HPDE6-E6E7 (cell line): Measurements from ENCODE around the gene ALOX15.
"Not testable (repeated sequence)": the region's sequence is repeated elsewhere in the genome, so short reads cannot be mapped to it uniquely, and the experiment has no call there.

ENCODE experiments used
- DNase-seq: peaks from one replicate; pipeline ENCODE4 v3.0.0; 2011; ENCODE audit warnings: missing footprints; ENCODE audit errors: extremely low spot score

The ALOX15 gene

DNA sequence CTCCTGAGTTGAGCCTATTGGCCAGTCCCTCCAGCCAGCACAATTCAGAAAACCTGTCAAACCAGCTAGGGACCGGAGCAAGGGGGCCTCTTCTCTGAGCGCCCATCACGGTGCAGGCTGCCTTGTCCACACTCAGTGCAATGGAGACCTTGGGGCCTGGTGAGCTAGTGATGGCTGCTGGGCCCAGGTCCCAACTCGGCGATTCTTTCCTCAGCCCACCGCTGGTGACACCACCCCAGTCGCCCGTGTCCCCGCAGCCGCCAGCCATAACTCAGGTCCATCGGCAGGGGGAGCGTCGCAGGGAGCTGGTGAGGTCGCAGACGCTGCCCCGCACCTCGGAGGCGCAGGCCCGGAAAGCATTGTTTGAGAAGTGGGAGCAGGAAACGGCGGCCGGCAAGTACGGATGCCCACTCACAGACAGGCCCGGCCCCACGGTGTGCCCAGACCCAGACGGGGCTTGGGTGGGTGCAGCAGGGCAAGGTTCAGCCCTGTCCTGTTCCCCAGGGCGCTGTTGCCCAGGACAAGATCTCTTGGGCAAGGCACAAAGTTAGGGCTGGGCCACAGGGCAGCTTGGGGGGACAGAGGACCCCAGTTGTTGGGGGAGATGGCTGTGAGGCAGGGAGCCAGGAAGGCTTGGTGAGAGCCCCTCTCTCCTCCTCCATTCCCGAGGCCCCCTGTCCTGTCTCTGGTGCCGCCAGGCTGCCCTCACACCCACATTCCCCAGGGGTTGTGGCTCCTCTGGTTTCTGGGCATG lies 46.4 kb downstream of the ALOX15 start:
- DNase-seq, result no peak

DNA sequence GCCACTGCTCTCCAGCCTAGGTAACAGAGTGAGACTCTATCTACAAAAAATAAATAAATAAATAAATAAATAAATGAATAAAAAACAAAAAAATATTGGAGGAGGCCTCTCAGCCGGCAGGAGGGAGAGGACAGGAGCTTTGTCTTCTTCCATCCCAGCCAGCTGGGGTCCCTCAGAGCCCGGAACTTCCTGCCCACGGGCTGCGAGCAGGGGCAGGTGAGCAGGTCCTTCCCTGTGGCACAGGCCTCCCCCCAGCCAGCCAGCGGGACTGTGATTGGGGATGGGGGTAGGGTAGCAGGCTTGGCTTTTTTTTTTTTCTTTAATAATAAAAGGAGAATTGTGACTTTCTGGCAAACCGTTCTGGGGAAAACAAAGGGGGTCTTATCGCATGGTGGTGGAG lies 47.1 kb downstream of the ALOX15 start:
- DNase-seq, result no peak

DNA sequence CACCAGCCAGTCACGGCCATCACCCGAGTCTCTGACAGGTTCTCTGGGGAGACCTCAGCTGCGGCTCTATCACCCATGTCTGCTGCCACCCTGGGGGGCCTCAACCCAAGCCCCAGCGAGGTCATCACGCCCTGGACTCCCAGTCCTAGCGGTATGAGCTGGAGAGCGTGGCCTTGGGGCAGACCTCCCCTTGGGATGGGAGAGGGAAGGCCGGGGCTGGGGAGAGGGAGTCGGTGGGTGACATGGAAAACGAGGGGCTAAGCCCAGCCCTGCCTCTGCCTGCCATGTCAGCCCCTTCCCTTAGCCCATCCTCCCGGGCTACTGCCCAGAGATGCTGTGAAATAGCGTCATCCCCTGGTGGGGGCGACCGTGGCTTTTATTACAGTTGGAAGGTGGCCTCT lies 48.5 kb downstream of the ALOX15 start:
- no peak for DNase-seq

DNA sequence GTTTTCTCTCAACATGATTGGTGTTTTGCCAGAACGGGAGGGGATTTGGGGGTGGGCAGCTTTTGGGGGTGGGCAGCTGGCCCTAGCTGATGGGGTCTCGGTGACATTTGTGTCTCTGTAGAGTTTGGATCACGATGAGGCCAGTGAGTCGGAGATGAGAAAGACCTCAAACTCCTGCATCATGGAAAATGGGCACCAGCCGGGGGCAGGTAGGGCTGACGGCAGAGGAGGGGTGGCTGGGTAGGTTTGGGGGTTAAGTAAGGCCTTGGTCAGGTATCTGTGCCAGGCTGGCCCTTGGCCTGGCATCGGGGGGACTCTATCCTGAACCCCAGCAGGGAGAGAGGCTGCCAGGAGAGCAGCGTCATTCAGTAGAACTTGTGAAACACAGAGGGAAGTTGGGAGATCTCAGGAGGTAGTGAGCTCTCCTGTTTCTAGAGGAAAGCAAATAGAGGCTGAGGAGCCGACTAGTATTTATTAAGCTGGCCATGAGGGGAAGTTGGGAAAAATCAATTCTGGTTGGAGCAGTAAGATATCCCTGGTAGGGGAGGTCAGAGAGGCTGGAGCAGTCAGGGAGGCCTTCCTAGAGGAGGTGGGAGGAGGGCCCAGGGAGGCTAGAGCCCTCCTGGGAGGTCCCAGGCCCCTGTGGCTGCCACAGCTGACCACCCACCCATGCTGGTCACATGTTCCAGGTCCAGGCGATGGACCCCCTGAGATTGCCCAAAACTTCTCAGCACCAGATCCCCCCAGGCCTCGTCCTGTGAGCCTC lies 49.1 kb downstream of the ALOX15 start:
- DNase-seq, result no peak

DNA sequence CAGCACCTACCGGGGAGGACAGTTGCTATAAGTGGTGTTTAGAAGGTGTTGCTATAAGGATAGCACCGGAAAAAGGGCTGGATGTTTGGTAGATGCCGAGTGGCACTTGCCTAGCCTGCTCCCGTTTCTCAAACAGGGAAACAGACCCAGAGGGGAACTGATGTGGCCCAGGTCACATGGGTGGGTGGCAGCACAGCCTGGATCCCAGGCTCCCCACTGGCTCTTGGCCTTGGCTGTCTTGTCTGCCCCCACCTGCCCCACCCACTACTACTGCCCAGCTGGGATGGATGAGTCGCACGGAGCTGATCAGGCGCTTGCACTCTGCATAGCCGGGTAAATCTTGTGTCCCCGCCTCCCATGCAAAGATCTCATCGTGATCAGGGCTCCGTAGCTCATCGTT lies 49.9 kb downstream of the ALOX15 start:
- DNase-seq, result no peak

DNA sequence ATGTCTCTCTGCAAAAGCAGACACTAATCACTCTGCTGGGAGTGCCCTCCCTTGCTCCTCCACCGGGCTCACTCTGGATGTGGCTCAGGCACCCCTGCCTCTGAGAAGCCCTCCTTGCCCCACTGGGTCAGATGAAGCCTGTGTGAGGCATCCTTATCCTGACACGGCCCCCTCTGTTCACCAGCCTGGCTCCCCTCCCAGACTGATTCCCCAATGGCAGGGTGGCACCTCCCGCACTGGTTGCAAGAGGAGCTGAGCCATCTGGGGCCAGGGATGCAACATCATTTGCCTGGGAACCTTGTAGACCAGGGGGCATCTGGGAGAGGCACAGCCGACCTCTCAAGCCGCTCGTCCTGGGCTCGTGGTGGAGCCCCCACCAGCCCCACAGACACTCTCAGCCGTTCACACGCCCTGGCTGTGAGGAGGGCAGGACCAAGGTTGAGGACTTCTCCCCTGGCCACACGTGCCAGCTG lies 50.5 kb downstream of the ALOX15 start:
- no peak for DNase-seq

DNA sequence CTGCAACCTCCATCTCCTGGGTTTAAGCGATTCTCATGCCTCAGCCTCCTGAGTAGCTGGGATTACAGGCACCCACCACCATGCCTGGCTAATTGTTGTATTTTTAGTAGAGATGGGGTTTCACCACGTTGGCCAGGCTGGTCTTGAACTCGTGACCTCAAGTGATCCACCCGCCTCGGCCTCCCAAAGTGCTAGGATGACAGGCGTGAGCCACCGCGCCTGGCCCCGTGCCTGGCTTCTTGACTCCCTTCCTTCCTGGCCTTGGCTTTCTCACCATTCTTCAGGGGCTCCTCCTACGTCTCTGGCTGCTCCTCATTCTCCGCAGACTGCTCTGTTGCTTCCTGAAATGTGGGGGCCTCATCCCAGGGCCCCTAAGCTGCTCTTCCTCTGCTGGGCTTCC lies 51.4 kb downstream of the ALOX15 start:
- DNase-seq, result not testable (repeated sequence)

DNA sequence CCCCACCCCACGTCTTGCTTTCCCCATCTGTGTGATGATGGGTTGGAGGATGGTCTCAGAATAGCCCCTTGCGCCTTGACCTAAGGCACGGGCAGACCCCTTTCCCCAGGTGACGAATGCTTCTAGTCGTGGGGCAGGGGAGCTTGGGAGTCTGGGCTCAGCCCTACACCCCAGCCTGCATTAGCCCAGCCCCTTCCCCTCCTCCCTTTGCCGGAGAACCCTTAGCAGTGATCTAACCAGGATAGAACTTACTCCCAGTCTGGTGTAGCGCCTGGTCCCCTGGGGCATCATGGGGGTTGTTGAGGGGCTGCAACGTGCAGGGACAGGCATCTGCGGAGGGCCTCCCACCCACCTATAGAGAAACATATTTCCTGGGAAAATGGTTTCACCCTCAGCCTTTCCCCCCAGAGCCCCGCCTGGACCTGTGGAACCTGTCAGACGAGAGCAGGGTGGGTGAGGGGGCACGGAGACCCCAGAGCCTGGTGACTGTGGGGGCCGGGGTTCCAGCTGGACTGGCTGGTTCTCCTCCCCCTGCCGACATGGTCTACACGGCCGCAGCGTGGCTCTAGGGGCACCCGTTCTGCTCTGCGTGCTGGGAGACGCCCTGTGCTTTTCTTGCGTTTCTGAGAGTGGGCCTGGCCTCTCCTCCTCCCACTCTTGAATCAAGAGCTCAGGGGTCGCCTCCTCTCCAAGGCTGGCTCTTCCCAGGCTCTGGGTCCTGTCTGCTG lies 52.4 kb downstream of the ALOX15 start:
- DNase-seq, result no peak

DNA sequence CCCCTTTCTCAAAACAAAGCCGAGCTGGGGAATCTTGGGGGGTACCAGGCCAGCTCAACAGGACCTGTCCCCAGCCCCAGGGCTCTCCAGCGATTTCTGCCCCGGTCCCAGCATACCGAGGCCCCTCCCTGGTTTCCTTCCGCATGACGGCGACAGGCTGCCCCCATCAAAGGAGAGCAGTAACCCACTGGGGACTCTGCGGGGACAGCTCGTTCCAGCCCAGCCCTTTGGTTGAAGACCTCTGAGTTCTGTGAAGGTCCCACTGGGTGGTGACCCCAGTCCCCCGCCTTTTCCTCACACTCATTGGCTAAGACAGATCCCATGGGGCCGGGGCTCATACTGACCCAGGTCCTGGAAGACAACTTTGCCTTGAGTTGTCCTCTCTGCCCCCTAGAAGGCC lies 53.1 kb downstream of the ALOX15 start:
- DNase-seq, result no peak

DNA sequence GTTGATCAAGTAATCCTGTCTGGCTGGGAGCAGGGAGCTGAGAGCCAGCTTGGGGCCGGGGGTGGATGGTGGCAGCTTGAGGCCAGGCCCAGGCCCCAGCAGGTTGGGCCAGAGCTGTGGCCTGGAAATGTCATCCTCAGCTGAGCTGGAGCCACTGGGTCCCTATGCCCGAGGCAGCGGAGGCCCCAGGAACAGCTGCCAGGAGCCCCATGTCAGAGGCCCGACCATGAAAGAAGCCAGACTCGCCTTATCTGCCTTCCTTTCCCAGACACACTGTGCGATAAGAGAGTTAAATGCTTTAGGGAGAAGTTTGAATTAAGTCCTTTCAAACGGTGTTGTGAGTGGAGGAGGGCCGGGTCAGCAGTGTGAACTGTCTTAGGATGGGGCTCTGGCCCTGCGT lies 53.7 kb downstream of the ALOX15 start:
- no peak for DNase-seq

DNA sequence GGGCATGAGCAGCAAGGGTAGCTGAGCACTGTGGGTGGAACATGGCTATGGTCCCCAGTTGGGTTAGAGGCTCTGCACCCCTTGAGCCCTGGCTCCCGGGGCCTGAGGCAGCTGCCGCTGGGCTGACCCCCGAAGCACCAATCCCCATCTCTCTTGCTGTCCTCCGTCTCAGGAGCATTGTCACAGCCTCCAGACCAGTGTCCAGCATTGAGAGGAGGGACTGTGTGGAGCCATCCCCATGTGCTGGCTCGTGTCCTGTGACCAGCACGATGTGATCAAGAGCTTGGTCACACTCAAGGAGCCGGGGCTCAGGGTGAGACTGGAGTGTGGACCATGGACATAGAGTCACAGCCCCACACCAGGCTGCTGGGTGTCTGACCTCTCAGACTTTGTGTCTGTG lies 54.3 kb downstream of the ALOX15 start:
- no peak for DNase-seq

DNA sequence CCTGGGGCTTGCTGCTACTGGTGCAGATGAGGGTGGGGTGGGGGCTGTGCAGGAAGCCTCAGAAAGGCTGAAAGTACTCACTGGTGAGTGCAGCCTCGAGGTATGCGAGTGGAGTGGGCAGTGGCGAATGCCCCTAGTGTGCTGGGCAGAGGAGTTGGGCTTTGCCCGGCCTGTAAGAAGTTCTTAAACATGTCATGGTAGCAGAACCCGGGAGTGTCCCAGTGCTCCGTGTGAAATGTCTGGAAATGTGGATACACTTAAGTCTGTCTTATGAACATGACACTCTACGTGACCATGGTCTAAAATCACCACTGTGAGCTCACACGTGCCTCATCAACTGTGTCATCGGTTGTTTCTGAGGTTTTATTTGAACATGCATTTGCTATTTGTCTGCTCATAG lies 55.4 kb downstream of the ALOX15 start:
- no peak for DNase-seq

DNA sequence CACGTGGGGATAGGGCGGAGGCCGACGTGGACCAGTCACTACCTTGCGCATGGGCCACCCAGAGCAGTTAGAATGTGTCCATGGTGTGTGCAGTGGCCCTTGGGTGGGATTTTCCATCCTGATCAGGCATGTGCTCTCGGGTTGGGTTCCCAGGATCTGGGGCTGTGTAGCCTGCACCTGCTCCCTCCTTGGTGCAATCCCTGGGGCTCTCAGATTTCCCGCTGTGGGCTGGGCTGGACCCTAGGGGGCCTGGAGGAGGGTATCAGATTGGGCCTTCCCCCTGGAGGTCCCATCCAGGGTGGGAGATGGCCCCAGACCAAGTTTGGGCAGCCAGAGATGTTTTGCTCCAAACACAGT lies 55.9 kb downstream of the ALOX15 start:
- DNase-seq, result no peak

DNA sequence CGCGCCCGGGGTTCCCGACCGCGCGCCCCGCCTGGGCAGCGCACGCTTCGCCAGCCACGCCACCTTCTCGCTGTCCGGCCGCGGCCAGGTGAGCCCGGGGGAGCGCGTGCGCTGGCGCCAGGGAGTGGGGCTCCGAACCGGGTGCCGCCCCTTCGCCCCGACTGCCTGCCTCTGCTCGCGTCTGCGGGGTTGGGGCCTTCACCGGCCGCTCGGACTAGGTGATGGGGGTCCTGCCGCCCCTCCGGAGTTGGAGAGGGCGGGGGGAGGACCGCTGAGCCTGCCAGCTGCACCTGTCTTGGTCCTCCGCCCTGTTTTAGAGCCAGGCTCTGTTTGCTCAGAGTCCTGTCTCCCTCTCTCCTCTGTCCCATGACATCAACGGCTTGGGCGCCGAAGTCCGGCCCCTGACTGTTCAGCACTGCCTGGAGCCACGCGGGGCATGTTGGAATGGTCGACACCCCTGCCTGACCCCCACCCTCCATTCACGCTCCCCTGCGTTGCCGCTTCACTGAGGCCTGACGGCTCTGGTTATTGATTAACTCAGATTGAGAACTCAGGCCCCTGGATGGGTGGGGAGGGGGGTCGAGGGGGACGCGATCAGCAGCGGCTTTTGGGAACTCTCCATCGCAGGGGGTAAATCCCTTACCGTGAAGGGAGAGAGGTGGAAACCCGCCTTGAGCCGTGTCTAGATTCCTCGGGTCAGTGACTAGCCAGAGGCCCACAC lies 56.4 kb downstream of the ALOX15 start:
- no peak for DNase-seq

DNA sequence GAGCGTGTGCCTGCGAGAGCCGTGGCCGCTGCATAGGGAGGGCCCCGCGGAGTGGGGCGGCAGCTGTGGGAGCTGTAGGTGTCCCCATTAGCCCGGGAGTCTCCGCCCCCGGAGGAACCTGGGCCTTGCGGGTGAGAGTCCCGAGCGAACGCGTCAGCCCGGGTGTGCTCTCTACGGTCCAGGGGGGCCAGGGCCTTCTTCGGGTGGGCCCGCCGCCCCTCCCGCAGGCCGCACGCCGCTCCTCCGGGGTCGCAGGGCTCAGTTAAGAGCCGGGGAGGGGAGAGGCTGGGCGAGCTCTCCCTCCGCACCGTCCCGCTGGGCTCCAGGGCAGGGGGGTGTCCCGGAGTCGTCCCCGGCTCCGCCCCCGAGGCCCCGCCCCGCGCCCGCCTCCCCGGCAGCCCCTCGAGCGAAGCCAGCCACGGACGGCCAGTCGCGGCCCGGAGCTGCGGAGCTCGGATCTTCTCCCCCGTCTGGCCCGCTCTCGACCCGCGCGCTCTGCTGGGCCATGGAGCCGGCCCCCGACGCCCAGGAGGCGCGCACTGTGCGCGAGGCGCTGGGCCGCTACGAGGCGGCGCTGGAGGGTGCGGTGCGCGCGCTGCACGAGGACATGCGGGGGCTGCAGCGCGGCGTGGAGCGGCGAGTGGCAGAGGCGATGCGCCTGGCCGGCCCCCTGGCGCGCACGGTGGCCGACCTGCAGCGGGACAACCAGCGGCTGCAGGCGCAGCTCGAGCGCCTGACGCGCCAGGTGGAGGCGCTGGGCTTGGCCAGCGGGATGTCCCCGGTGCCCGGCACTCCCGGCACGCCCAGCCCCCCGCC lies 57.2 kb downstream of the ALOX15 start, which contains the start of gene SMTNL2:
Gene SMTNL2, plus strand, starts transcription at position 429 of the 816 bp plus-strand sequence. Its CDS starts 77 bp downstream, at position 506.
- no peak for DNase-seq

DNA sequence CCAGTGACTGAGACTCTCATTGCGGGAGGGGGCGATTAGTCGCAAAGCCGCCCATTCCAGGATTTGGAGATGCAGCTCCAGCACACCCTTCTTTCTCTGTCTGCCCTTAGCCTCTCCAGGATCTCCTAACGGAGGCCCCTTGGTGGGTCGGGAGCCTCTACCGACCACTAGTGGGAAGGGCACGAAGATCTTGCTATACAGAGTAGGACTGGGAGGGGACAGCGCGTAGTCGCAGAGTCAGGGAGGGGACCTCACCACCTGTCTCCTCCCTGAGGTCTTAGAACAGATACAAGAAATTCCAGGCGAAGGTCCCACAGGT lies 57.7 kb downstream of the ALOX15 start:
- DNase-seq, result no peak

DNA sequence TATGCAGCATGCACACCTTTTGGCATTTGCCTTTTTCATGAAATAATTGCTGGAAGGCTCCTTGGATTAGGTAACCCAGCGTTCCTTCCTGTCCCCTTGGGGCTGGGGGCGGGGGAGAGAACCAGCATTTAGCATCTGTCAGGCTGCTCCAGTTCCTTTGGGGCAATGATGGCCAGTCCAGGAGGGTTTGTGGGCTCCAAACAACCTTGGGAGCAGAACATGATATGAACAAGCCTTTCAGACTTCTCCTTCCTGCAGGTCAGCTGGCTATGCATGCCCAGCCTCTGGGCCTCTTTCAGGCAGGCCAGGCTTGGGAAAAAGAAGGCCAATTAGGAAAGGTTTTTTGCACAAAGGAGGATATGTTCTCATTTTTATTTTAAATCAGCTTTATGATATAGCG lies 58.3 kb downstream of the ALOX15 start:
- DNase-seq, result no peak

DNA sequence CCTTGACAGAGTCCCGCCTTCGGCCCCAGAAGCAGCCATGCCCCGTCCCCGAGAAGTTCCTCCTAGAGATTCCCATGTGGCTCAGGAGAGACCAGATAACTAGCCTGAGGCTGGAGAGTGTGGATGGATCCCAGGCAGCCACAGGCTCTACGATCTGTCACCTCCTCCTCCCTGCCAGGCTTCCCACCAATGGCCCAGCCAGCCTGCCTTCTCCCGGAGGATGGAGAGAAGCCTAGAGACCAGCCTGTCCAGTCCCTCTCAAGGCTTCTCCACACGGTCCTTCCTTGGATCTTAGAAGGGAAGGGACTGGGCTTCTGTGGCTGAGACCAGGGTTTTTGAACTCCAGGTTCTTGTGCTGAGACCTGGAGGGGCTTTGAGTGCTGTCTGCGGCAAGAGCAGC lies 58.8 kb downstream of the ALOX15 start:
- no peak for DNase-seq

DNA sequence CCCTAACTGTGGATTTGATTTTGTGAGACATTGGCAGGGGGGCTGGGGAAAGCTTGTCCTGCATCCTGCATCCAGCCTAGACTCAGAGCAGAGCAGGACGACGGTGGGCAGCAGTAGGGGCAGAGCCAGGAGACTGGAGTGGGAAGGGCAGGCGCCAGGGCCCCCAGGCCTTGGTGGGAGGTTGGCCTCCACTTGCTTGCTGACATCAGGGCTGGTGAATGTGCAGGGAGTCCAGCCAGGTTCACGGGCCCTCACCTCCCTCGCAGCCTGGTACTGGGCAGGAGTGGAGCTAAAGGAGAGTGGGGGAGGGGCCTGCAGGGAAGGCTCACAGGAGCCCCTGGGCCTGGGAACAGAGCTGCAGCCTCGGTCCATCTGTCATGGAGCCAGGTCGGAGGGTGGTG lies 59.4 kb downstream of the ALOX15 start:
- DNase-seq, result no peak
